Peyer's patch (tissue), 4 donors: Measurements from ENCODE around the gene KDM4C. TPM values are rescaled to one million over a fixed set of nuclear protein-coding genes. Genes with fewer than 3 reads are reported as not detected.

Experiments used
- DNase-seq, 3 donors: peaks; one replicate each; pipeline ENCODE4 v3.0.0-alpha.2; 2017 to 2019
- H3K27ac ChIP-seq, 4 donors: fragments of 200-600 bp; sonication (generic); one replicate each; pipeline ENCODE4 v1.5.1; 2016 to 2019
- H3K27me3 ChIP-seq, 2 donors: fragments of 200-600 bp; sonication (generic); one replicate each; pipeline ENCODE4 v1.5.1; 2019
- H3K36me3 ChIP-seq, 3 donors: fragments of 200-600 bp; sonication (generic); one replicate each; pipeline ENCODE4 v1.5.1; 2016 to 2019
- H3K4me1 ChIP-seq, 4 donors: fragments of 200-600 bp; sonication (generic); one replicate each; pipeline ENCODE4 v1.5.1; 2016 to 2019
- H3K4me3 ChIP-seq, 4 donors: fragments of 200-600 bp; sonication (generic); 1 replicate in 3 of 4; 2 replicates in 1 of 4; pipeline ENCODE4 v1.5.1; 2016 to 2019; ENCODE audit warnings: mild to moderate bottlenecking in 1 of 4
- H3K9me3 ChIP-seq, 4 donors: fragments of 200-600 bp; sonication (generic); one replicate each; pipeline ENCODE4 v1.5.1; 2016 to 2019; ENCODE audit warnings: mild to moderate bottlenecking in 1 of 4
- POLR2A ChIP-seq, 2 donors: fragments of 450-650 bp; IDR thresholded peaks; one replicate each; pipeline ENCODE4 v1.5.1; 2017; ENCODE audit warnings: antibody characterized with exemption in 2 of 2, mild to moderate bottlenecking in 2 of 2, moderate library complexity in 2 of 2
- total RNA-seq, 4 donors: library from RNA; depleted of rRNA; stranded (reverse); fragments of >200 nt; gene quantifications; one replicate each; pipeline ENCODE4 v1.1.0, GENCODE V29; 2016
- TF ChIP-seq, protein P1 (sequence below), 6 experiments: fragments of 450-650 bp in 4 of 6; fragments of 200-600 bp in 2 of 6; sonication (generic) in 1 of 6; IDR thresholded peaks; one replicate each; pipeline ENCODE4 v1.5.1; 2017 to 2019; ENCODE audit warnings: antibody characterized with exemption in 6 of 6, mild to moderate bottlenecking in 3 of 6, moderate library complexity in 1 of 6

Gene KDM4C
- total RNA-seq, 4 donors from 2014 or later: 90.7 to 125 (median 107) TPM

- TF ChIP-seq, protein P1, sequence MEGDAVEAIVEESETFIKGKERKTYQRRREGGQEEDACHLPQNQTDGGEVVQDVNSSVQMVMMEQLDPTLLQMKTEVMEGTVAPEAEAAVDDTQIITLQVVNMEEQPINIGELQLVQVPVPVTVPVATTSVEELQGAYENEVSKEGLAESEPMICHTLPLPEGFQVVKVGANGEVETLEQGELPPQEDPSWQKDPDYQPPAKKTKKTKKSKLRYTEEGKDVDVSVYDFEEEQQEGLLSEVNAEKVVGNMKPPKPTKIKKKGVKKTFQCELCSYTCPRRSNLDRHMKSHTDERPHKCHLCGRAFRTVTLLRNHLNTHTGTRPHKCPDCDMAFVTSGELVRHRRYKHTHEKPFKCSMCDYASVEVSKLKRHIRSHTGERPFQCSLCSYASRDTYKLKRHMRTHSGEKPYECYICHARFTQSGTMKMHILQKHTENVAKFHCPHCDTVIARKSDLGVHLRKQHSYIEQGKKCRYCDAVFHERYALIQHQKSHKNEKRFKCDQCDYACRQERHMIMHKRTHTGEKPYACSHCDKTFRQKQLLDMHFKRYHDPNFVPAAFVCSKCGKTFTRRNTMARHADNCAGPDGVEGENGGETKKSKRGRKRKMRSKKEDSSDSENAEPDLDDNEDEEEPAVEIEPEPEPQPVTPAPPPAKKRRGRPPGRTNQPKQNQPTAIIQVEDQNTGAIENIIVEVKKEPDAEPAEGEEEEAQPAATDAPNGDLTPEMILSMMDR (IDR thresholded peaks at IDR 0.05): no peak
- no peak for TF ChIP-seq POLR2A (IDR thresholded peaks at IDR 0.05)
These were observed 220.8 kb downstream of the KDM4C start for GRCh38 chr9:6978591-6978990.

DNA sequence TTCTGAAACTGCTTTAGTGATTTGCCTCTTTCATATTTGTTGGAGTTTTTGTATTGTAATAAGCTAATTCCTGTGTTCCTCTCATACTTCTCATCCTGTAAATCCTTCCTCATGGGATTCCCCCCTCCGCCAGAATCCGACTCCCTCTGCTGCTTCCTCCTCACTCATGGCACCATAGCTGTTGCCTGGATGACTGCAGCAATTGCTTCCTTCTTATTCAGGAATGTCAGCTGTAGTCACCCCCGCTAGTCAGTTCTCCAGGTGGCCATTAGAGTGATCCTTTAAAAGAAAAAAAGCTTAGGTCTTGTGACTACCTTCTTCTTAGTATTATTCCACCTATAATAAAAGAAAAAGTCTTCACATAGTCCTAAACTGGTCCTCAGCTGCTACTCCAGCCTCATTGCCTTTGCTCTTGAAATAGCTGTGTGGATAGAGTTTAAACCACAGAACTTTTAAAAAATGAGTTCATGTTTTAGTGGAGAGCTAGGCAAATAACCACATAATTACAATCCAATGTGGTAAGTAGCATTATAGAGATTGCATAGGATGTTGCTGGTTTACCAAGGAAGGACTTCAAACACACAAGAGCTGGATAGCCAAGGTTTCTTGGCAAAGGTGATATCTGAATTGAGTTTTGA, 227.3 kb downstream of the KDM4C start:
- Histone ChIP-seq H3K4me3 (no peak overlapping the region), H3K36me3 (peaks cover 0 to 69% (median 0%) of the 10 kb centered on the region in 3 donors), H3K27ac (no peak overlapping the region), H3K9me3 (no peaks in the 10 kb centered on the region), H3K4me1 (no peaks in the 10 kb centered on the region), H3K27me3 (no peaks in the 10 kb centered on the region)
- TF ChIP-seq POLR2A (IDR thresholded peaks at IDR 0.05): no peak
- TF ChIP-seq, protein P1 (IDR thresholded peaks at IDR 0.05): no peak
- DNase-seq: no peak

More at GRCh38 chr9:6978591-6978990, 220.8 kb downstream of the KDM4C start:
- no peaks in the 10 kb centered on the region for H3K27me3 ChIP-seq
- no peak overlapping the region for H3K4me3 ChIP-seq
- H3K27ac ChIP-seq: no peak overlapping the region
- no peaks in the 10 kb centered on the region for H3K4me1 ChIP-seq
- H3K9me3 ChIP-seq: no peaks in the 10 kb centered on the region
- DNase-seq: no peak
- H3K36me3 ChIP-seq: peaks cover 0 to 18% (median 0%) of the 10 kb centered on the region in 3 donors

GRCh38 chr9:6986141-6986815, 228.5 kb downstream of the KDM4C start:
- Histone ChIP-seq H3K36me3 (peaks cover 0 to 75% (median 0%) of the 10 kb centered on the region in 3 donors), H3K9me3 (no peaks in the 10 kb centered on the region), H3K27ac (no peak overlapping the region), H3K4me1 (no peaks in the 10 kb centered on the region), H3K27me3 (no peaks in the 10 kb centered on the region), H3K4me3 (no peak overlapping the region)
- no peak for DNase-seq
- TF ChIP-seq POLR2A (IDR thresholded peaks at IDR 0.05): no peak
- TF ChIP-seq, protein P1 (IDR thresholded peaks at IDR 0.05): no peak

- H3K27me3 ChIP-seq: no peaks in the 10 kb centered on the region
- H3K27ac ChIP-seq: no peak overlapping the region
- H3K9me3 ChIP-seq: no peaks in the 10 kb centered on the region
- H3K4me1 ChIP-seq: no peaks in the 10 kb centered on the region
- DNase-seq: no peak
- TF ChIP-seq POLR2A (IDR thresholded peaks at IDR 0.05): no peak
- TF ChIP-seq, protein P1 (IDR thresholded peaks at IDR 0.05): no peak
- H3K4me3 ChIP-seq: no peak overlapping the region
- H3K36me3 ChIP-seq: peaks cover 0 to 83% (median 0%) of the 10 kb centered on the region in 3 donors
These were observed 229.6 kb downstream of the KDM4C start for GRCh38 chr9:6987381-6987780.

DNA sequence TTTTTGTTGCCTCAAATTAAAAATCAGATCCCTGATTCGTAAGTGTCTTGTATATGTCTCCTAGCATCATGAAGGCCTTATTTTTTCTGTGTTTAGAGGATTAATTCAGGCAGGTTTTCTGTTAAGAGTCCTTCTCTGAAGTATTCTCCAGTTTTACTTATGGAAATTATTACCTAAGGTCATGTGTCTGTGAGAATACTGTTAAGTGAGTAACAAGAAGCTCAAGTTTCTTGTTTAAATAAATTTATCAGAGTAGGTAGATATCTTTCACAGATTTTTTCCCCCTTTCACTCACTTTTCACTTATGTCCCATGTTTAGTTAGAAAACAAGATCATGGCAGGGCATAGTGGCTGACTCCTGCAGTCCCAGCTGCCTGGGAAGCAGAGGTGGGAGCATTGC, 233.6 kb downstream of the KDM4C start:
- no peak for DNase-seq
- Histone ChIP-seq H3K27ac (no peak overlapping the region), H3K9me3 (no peaks in the 10 kb centered on the region), H3K4me1 (no peaks in the 10 kb centered on the region), H3K27me3 (no peaks in the 10 kb centered on the region), H3K36me3 (peaks cover 0 to 80% (median 0%) of the 10 kb centered on the region in 3 donors), H3K4me3 (no peak overlapping the region)
- TF ChIP-seq, protein P1 (IDR thresholded peaks at IDR 0.05): no peak
- TF ChIP-seq POLR2A (IDR thresholded peaks at IDR 0.05): no peak
